ENCODE data around the gene TTC3.

GRCh38 chr21:37106998-37107397 is 33.9 kb downstream of the TTC3 start:
- no peak for TF ChIP-seq CTCF (conservative IDR thresholded peaks at IDR 0.05; ENCODE audit: low read length)
- TF ChIP-seq EZH2phosphoT487 (IDR thresholded peaks at IDR 0.05; ENCODE audit: borderline replicate concordance): no peak
